Measurements from ENCODE around the gene GRB10.
"Not testable (repeated sequence)": the region's sequence is repeated elsewhere in the genome, so short reads cannot be mapped to it uniquely, and the experiment has no call there.

The GRB10 gene

GRCh38 chr7:50775836-50776235 is 6.9 kb downstream of the GRB10 start:
- Histone ChIP-seq H3K79me2 (peaks cover 18% of the 10 kb centered on the region), H3K9ac (no peak overlapping the region)

GRCh38 chr7:50775231-50775630 is 7.5 kb downstream of the GRB10 start:
- no peaks in the 10 kb centered on the region for H3K27me3 ChIP-seq (ENCODE audit: control insufficient read depth, insufficient read depth, low read length)

More at GRCh38 chr7:50775836-50776235, 6.9 kb downstream of the GRB10 start:
- Histone ChIP-seq H3K4me2 (ENCODE audit: low read length) (no peak overlapping the region), H3K36me3 (ENCODE audit: control insufficient read depth, insufficient read depth, low read length) (no peaks in the 10 kb centered on the region), H2AFZ (no peak overlapping the region), H3K9me3 (ENCODE audit: control insufficient read depth, low read length) (no peaks in the 10 kb centered on the region), H3K27me3 (ENCODE audit: control insufficient read depth, insufficient read depth, low read length) (no peaks in the 10 kb centered on the region), H3K4me3 (ENCODE audit: low read depth, low read length) (no peak overlapping the region), H3K4me1 (no peaks in the 10 kb centered on the region), H3K27ac (no peak overlapping the region)
- TF ChIP-seq CTCF (IDR thresholded peaks at IDR 0.05), result no peak

GRCh38 chr7:50774319-50774718 is 8.4 kb downstream of the GRB10 start:
- no peaks in the 10 kb centered on the region for H3K27me3 ChIP-seq (ENCODE audit: control insufficient read depth, insufficient read depth, low read length)
- no peak overlapping the region for H3K27ac ChIP-seq
- H3K79me2 ChIP-seq, result peaks cover 25% of the 10 kb centered on the region
- H3K4me3 ChIP-seq (ENCODE audit: low read depth, low read length), result no peak overlapping the region
- no peaks in the 10 kb centered on the region for H3K4me1 ChIP-seq
- no peaks in the 10 kb centered on the region for H3K9me3 ChIP-seq (ENCODE audit: control insufficient read depth, low read length)
- no peak overlapping the region for H2AFZ ChIP-seq
- H3K36me3 ChIP-seq (ENCODE audit: control insufficient read depth, insufficient read depth, low read length), result no peaks in the 10 kb centered on the region
- TF ChIP-seq CTCF (IDR thresholded peaks at IDR 0.05), result no peak
- no peak overlapping the region for H3K4me2 ChIP-seq (ENCODE audit: low read length)
- H3K9ac ChIP-seq, result no peak overlapping the region

More at GRCh38 chr7:50775231-50775630, 7.5 kb downstream of the GRB10 start:
- H3K9ac ChIP-seq, result no peak overlapping the region
- H3K9me3 ChIP-seq (ENCODE audit: control insufficient read depth, low read length), result no peaks in the 10 kb centered on the region
- no peaks in the 10 kb centered on the region for H3K36me3 ChIP-seq (ENCODE audit: control insufficient read depth, insufficient read depth, low read length)
- no peak overlapping the region for H3K4me2 ChIP-seq (ENCODE audit: low read length)
- no peak for TF ChIP-seq CTCF (IDR thresholded peaks at IDR 0.05)
- peaks cover 20% of the 10 kb centered on the region for H3K79me2 ChIP-seq
- no peaks in the 10 kb centered on the region for H3K4me1 ChIP-seq
- no peak overlapping the region for H3K4me3 ChIP-seq (ENCODE audit: low read depth, low read length)
- H3K27ac ChIP-seq, result no peak overlapping the region
- H2AFZ ChIP-seq, result no peak overlapping the region

GRCh38 chr7:50773071-50773470 is 9.6 kb downstream of the GRB10 start:
- not testable (repeated sequence) for H3K4me2 ChIP-seq (ENCODE audit: low read length); H2AFZ ChIP-seq; H3K4me1 ChIP-seq; H3K36me3 ChIP-seq (ENCODE audit: control insufficient read depth, insufficient read depth, low read length); H3K27me3 ChIP-seq (ENCODE audit: control insufficient read depth, insufficient read depth, low read length); H3K9me3 ChIP-seq (ENCODE audit: control insufficient read depth, low read length); H3K4me3 ChIP-seq (ENCODE audit: low read depth, low read length); H3K9ac ChIP-seq; H3K27ac ChIP-seq
- H3K79me2 ChIP-seq, result peaks cover 26% of the 10 kb centered on the region

- no peak overlapping the region for H2AFZ ChIP-seq
- H3K4me1 ChIP-seq, result no peaks in the 10 kb centered on the region
Observed at GRCh38 chr7:50771120-50772002, 11.3 kb downstream of the GRB10 start.

More at GRCh38 chr7:50771120-50772002, 11.3 kb downstream of the GRB10 start:
- Histone ChIP-seq H3K9ac (no peak overlapping the region), H3K36me3 (ENCODE audit: control insufficient read depth, insufficient read depth, low read length) (no peaks in the 10 kb centered on the region), H3K4me2 (ENCODE audit: low read length) (no peak overlapping the region), H3K4me3 (ENCODE audit: low read depth, low read length) (no peak overlapping the region), H3K27me3 (ENCODE audit: control insufficient read depth, insufficient read depth, low read length) (no peaks in the 10 kb centered on the region), H3K27ac (no peak overlapping the region), H3K79me2 (peaks cover 34% of the 10 kb centered on the region), H3K9me3 (ENCODE audit: control insufficient read depth, low read length) (no peaks in the 10 kb centered on the region)
- no peak for TF ChIP-seq CTCF (IDR thresholded peaks at IDR 0.05)
